GM19351 (cell line): ENCODE data around the gene CYP19A1.
"Not testable (repeated sequence)": the region's sequence is repeated elsewhere in the genome, so short reads cannot be mapped to it uniquely, and the experiment has no call there.

Source experiments
- ATAC-seq: cut with Tn5 transposase; IDR thresholded peaks from one replicate; pipeline ENCODE4 v1.9.1; 2021; ENCODE audit warnings: mild to moderate bottlenecking, moderate library complexity; ENCODE audit not compliant: unreplicated experiment

CYP19A1 gene

GRCh38 chr15:51188791-51189190 lies 149.6 kb downstream of the CYP19A1 start:
- ATAC-seq, result not testable (repeated sequence)

GRCh38 chr15:51186891-51187290 lies 151.5 kb downstream of the CYP19A1 start:
- no peak for ATAC-seq

GRCh38 chr15:51186181-51186705 lies 152.2 kb downstream of the CYP19A1 start:
- ATAC-seq, result no peak

- no peak for ATAC-seq
Observed at GRCh38 chr15:51185213-51186159, 152.9 kb downstream of the CYP19A1 start.

- no peak for ATAC-seq
Observed at GRCh38 chr15:51184627-51185026, 153.8 kb downstream of the CYP19A1 start.

- ATAC-seq, result no peak
Observed at GRCh38 chr15:51183076-51183475, 155.3 kb downstream of the CYP19A1 start.

- no peak for ATAC-seq
Observed at GRCh38 chr15:51181905-51182304, 156.5 kb downstream of the CYP19A1 start.

GRCh38 chr15:51181221-51181620 lies 157.2 kb downstream of the CYP19A1 start:
- no peak for ATAC-seq

GRCh38 chr15:51180534-51180933 lies 157.9 kb downstream of the CYP19A1 start:
- ATAC-seq, result no peak

GRCh38 chr15:51180011-51180410 lies 158.4 kb downstream of the CYP19A1 start:
- no peak for ATAC-seq

GRCh38 chr15:51172193-51172592 lies 166.2 kb downstream of the CYP19A1 start:
- no peak for ATAC-seq

- ATAC-seq, result no peak
Observed at GRCh38 chr15:51171634-51171932, 166.8 kb downstream of the CYP19A1 start.

- ATAC-seq, result no peak
Observed at GRCh38 chr15:51170882-51171633, 167.3 kb downstream of the CYP19A1 start.

- no peak for ATAC-seq
Observed at GRCh38 chr15:51168700-51169099, 169.7 kb downstream of the CYP19A1 start.

GRCh38 chr15:51163843-51164242 lies 174.6 kb downstream of the CYP19A1 start:
- no peak for ATAC-seq

GRCh38 chr15:51162865-51163762 lies 175.3 kb downstream of the CYP19A1 start:
- ATAC-seq, result peak; percentile 62

GRCh38 chr15:51161491-51162220 lies 176.7 kb downstream of the CYP19A1 start:
- ATAC-seq, result no peak

GRCh38 chr15:51160484-51160883 lies 177.9 kb downstream of the CYP19A1 start:
- no peak for ATAC-seq
